GM12878 (cell line): ENCODE data around the gene ACCSL. TPM values are rescaled to one million over a fixed set of nuclear protein-coding genes. Genes with fewer than 3 reads are reported as not detected.

Source experiments
- ATAC-seq: fragments of 200-7000 bp; cut with Tn5 transposase; 3 replicates; pipeline ENCODE4 v1.9.1; 2020; ENCODE audit warnings: mild to moderate bottlenecking, moderate library complexity
- BruUV-seq: library from RNA; stranded (reverse); fragments of 400-500 nt; replicated peaks from 2 replicates; lab custom pipeline; 2021; lab: Mats Ljungman, UMichigan
- CTCF ChIA-PET: fragments of 300-600 bp; sonication (Branson Sonifier 250); formaldehyde crosslinking; extraction: SDS; loops from one replicate; lab custom pipeline; 2021; ENCODE audit warnings: inconsistent platforms; lab: Yijun Ruan, JAX
- POLR2A ChIA-PET: fragments of 350-600 bp; formaldehyde crosslinking; extraction: SDS; loops from one replicate; lab custom pipeline; 2021; ENCODE audit warnings: inconsistent platforms; lab: Charles Lee
- RAD21 ChIA-PET: fragments of 300-600 bp; sonication (Branson Sonifier 250); formaldehyde crosslinking; loops from one replicate; lab custom pipeline; 2023; ENCODE audit warnings: antibody characterized with exemption; ENCODE audit not compliant: unreplicated experiment; lab: Charles Lee
- SMC1A ChIA-PET: fragments of 300-600 bp; sonication (Branson Sonifier 250); formaldehyde crosslinking; loops from one replicate; lab custom pipeline; 2023; ENCODE audit not compliant: unreplicated experiment, uncharacterized antibody; lab: Charles Lee
- DNase-seq: peaks from one replicate; pipeline ENCODE4 v3.0.0-alpha.2; 2011; ENCODE audit warnings: low read depth, low spot score
- FAIRE-seq: peaks from 3 replicates; lab custom pipeline; 2011; peaks lifted over from hg19 to GRCh38; lab: Jason Lieb, UNC
- H2AFZ ChIP-seq: 2 replicates; pipeline ENCODE4 v1.6.0; 2011; ENCODE audit warnings: low read depth, low read length, control low read depth; ENCODE audit not compliant: control insufficient read depth
- H3K27ac ChIP-seq: 2 replicates; pipeline ENCODE4 v1.5.1; 2011; ENCODE audit warnings: control low read depth; ENCODE audit not compliant: control insufficient read depth, insufficient read depth
- H3K27me3 ChIP-seq, 2 experiments: replicated peaks in 1 of 2; 2 replicates each; pipeline versions ENCODE4 v1.6.0 to v1.6.1; 2011; ENCODE audit warnings: low read length in 1 of 2; ENCODE audit not compliant: control insufficient read depth in 2 of 2, insufficient read depth in 2 of 2
- H3K36me3 ChIP-seq, 2 experiments: 2 replicates each; pipeline ENCODE4 v1.5.1; 2011; ENCODE audit warnings: low read length in 1 of 2; ENCODE audit not compliant: control insufficient read depth in 2 of 2, insufficient read depth in 2 of 2
- H3K4me1 ChIP-seq: 2 replicates; pipeline ENCODE4 v1.6.1; 2011; ENCODE audit warnings: mild to moderate bottlenecking, low read length, moderate library complexity, mixed read lengths; ENCODE audit not compliant: control insufficient read depth, insufficient read depth
- H3K4me2 ChIP-seq: 2 replicates; pipeline ENCODE4 v1.6.0; 2011; ENCODE audit warnings: control low read depth; ENCODE audit not compliant: control insufficient read depth, insufficient read depth
- H3K4me3 ChIP-seq: fragments of 200-600 bp; sonication (generic); 2 replicates; pipeline ENCODE4 v1.5.1; 2016
- H3K79me2 ChIP-seq: 2 replicates; pipeline ENCODE4 v1.6.0; 2011; ENCODE audit warnings: low read length; ENCODE audit not compliant: control insufficient read depth, insufficient read depth
- H3K9ac ChIP-seq: 2 replicates; pipeline ENCODE4 v1.8.0; 2011; ENCODE audit warnings: low read length, control low read depth, mixed read lengths; ENCODE audit not compliant: control insufficient read depth, insufficient read depth
- H3K9me3 ChIP-seq: replicated peaks from 3 replicates; pipeline ENCODE4 v1.5.1; 2011; ENCODE audit warnings: mild to moderate bottlenecking, low read length; ENCODE audit not compliant: control insufficient read depth, insufficient read depth
- H4K20me1 ChIP-seq: 2 replicates; pipeline ENCODE4 v1.6.0; 2011; ENCODE audit not compliant: control insufficient read depth, insufficient read depth
- CHD2 ChIP-seq: IDR thresholded peaks from 2 replicates; pipeline ENCODE4 v1.6.1; 2011; ENCODE audit warnings: low read depth, low read length, improper control_type of control experiment, borderline replicate concordance
- CREB1 ChIP-seq: IDR thresholded peaks from 2 replicates; pipeline ENCODE4 v1.6.1; 2012; ENCODE audit warnings: low read depth, mild to moderate bottlenecking, inconsistent platforms
- EGR1 ChIP-seq, 2 experiments: IDR thresholded peaks; 1 replicate in 1 of 2; 2 replicates in 1 of 2; pipeline ENCODE4 v1.6.1; 2011 to 2012; ENCODE audit warnings: low read depth in 2 of 2, low read length in 2 of 2, borderline replicate concordance in 1 of 2, mild to moderate bottlenecking in 1 of 2, moderate library complexity in 1 of 2
- EP300 ChIP-seq, 2 experiments: fragments of 150-350 bp in 1 of 2; IDR thresholded peaks; 2 replicates each; pipeline ENCODE4 v1.6.1; 2011 to 2012; ENCODE audit warnings: low read depth in 2 of 2, low read length in 2 of 2, borderline replicate concordance in 1 of 2, improper control_type of control experiment in 1 of 2, inconsistent platforms in 1 of 2; ENCODE audit not compliant: control insufficient read depth in 1 of 2
- HDGF ChIP-seq: fragments of 450-650 bp; IDR thresholded peaks from 2 replicates; pipeline ENCODE4 v1.6.1; 2016; ENCODE audit warnings: antibody characterized with exemption
- HSF1 ChIP-seq: fragments of 150-350 bp; IDR thresholded peaks from 2 replicates; pipeline ENCODE4 v1.6.1; 2014; ENCODE audit warnings: mild to moderate bottlenecking, low read depth, low read length
- JUND ChIP-seq: IDR thresholded peaks from 2 replicates; pipeline ENCODE4 v1.6.1; 2012; ENCODE audit warnings: low read depth, mild to moderate bottlenecking, low read length, improper control_type of control experiment, moderate library complexity
- KDM1A ChIP-seq: fragments of 200-600 bp; sonication (generic); IDR thresholded peaks from 2 replicates; pipeline ENCODE4 v1.6.1; 2016; ENCODE audit warnings: borderline replicate concordance
- MXI1 ChIP-seq: fragments of 150-350 bp; IDR thresholded peaks from 2 replicates; pipeline ENCODE4 v1.6.1; 2011; ENCODE audit warnings: low read depth, mild to moderate bottlenecking, inconsistent platforms, low read length, improper control_type of control experiment
- PAX5 ChIP-seq: IDR thresholded peaks from 2 replicates; pipeline ENCODE4 v1.6.1; 2011; ENCODE audit warnings: low read depth, low read length, borderline replicate concordance
- POLR2A ChIP-seq: IDR thresholded peaks from 2 replicates; pipeline ENCODE4 v1.6.1; 2011; ENCODE audit warnings: low read depth, mild to moderate bottlenecking, low read length
- RAD21 ChIP-seq: IDR thresholded peaks from 2 replicates; pipeline ENCODE4 v1.6.1; 2011; ENCODE audit warnings: mild to moderate bottlenecking, low read depth, low read length, moderate library complexity; ENCODE audit not compliant: insufficient read depth
- RBBP5 ChIP-seq: fragments of 200-600 bp; sonication (generic); conservative IDR thresholded peaks from 2 replicates; pipeline ENCODE4 v1.6.1; 2016
- SMAD5 ChIP-seq: IDR thresholded peaks from 2 replicates; pipeline ENCODE4 v1.6.1; 2016; ENCODE audit warnings: antibody characterized with exemption, low read depth
- SMC3 ChIP-seq: IDR thresholded peaks from 2 replicates; pipeline ENCODE4 v1.6.1; 2011; ENCODE audit warnings: low read length, improper control_type of control experiment, borderline replicate concordance
- SP1 ChIP-seq: IDR thresholded peaks from one replicate; pipeline ENCODE4 v1.6.1; 2011; ENCODE audit warnings: low read depth, low read length
- TBL1XR1 ChIP-seq: IDR thresholded peaks from 2 replicates; pipeline ENCODE4 v1.6.1; 2012; ENCODE audit warnings: low read depth, low read length, improper control_type of control experiment
- USF1 ChIP-seq: IDR thresholded peaks from 2 replicates; pipeline ENCODE4 v1.6.1; 2011; ENCODE audit warnings: borderline replicate concordance, low read depth, mild to moderate bottlenecking, moderate library complexity, mixed read lengths, low read length; ENCODE audit not compliant: insufficient read depth; ENCODE audit errors: extremely low read length
- ZNF207 ChIP-seq: fragments of 450-650 bp; IDR thresholded peaks from 2 replicates; pipeline ENCODE4 v1.6.1; 2014; ENCODE audit warnings: antibody characterized with exemption, mild to moderate bottlenecking, borderline replicate concordance
- ZNF217 ChIP-seq: fragments of 450-650 bp; IDR thresholded peaks from 2 replicates; pipeline ENCODE4 v1.6.1; 2017; ENCODE audit warnings: antibody characterized with exemption, mild to moderate bottlenecking
- WGBS: methylation state at CpG from one replicate; pipeline ENCODE4 v1.1.6; 2016; ENCODE audit warnings: low lambda C conversion rate; ENCODE audit not compliant: insufficient replicate concordance, insufficient coverage; ENCODE audit errors: missing lambda C conversion rate; 5-methylcytosine and 5-hydroxymethylcytosine counted together
- in situ Hi-C: fragments of 300-500 bp; cut with MboI; formaldehyde crosslinking; loops from 9 replicates; pipeline ENCODE4 v1.14.3; 2018; ENCODE audit warnings: mixed read lengths
- intact Hi-C: fragments of 100-400 bp; cut with micrococcal nuclease; formaldehyde crosslinking; loops from one replicate; pipeline ENCODE4 v1.14.2; 2022; ENCODE audit not compliant: unreplicated experiment
- polyA plus RNA-seq, 11 experiments: library from polyadenylated mRNA; depleted of rRNA in 4 of 11; unstranded in 6 of 11; stranded (reverse) in 5 of 11; fragments of >200 nt; fragmentation: Nextera tagmentation in 4 of 11; fragmentation: Illumina TruSeq in 1 of 11; extraction: Ambion mirVana in 4 of 11; extraction: Trizol in 1 of 11; gene quantifications; 1 replicate in 1 of 11; 2 replicates in 10 of 11; pipeline versions ENCODE4 v1.2.1 to v1.2.3, GENCODE V29; 2011 to 2016; ENCODE audit warnings: inconsistent platforms in 2 of 11, missing spikeins in 2 of 11, low read depth in 1 of 11
- total RNA-seq, 4 experiments: library from RNA; depleted of rRNA in 3 of 4; stranded (reverse); fragments of >200 nt in 3 of 4; fragmentation: Illumina TruSeq in 1 of 4; extraction: Trizol in 1 of 4; gene quantifications; 2 replicates each; pipeline versions ENCODE4 v1.2.1 to v1.2.3, GENCODE V29; 2013 to 2021

Gene ACCSL
- total and polyA plus RNA-seq, 10 of the 15 experiments (the other 5 are each of a cell fraction or from before 2014, with no cell fraction given) = 0.15 TPM; not detected in 9

- Histone ChIP-seq H3K4me2 (no peak overlapping the region), H4K20me1 (no peaks in the 10 kb centered on the region), H3K9me3 (peaks cover 2% of the 10 kb centered on the region; the same call in 2 of the 3 replicates), H3K9ac (no peak overlapping the region), H3K4me1 (no peaks in the 10 kb centered on the region), H3K27ac (no peak overlapping the region), H3K4me3 (no peak overlapping the region), H3K79me2 (no peaks in the 10 kb centered on the region), H2AFZ (no peak overlapping the region), H3K27me3 (peaks cover 0 to 3% of the 10 kb centered on the region in 2 experiments; a peak in 1 of 4 replicates), H3K36me3 (no peaks in the 10 kb centered on the region)
- no peak for ATAC-seq
- SMC1A ChIA-PET = no interaction called here
- POLR2A ChIA-PET = no interaction called here
- WGBS = 43% methylated on average over 1 of the region's 1 CpG
- DNase-seq = no peak
- BruUV-seq = no TSS peak
- FAIRE-seq = no peak
- TF ChIP-seq PAX5 (no peak), JUND (no peak), HDGF (no peak), POLR2A (no peak), RBBP5 (no peak), EP300 (IDR thresholded peaks at IDR 0.05; ENCODE audit: borderline replicate concordance in 1 of 2, control insufficient read depth in 1 of 2, low read depth in 2 of 2, low read length in 2 of 2) (no peak), CREB1 (no peak), ZNF207 (no peak), USF1 (no peak), EGR1 (IDR thresholded peaks at IDR 0.05; ENCODE audit: borderline replicate concordance in 1 of 2, low read depth in 2 of 2, low read length in 2 of 2) (no peak), SP1 (no peak), CHD2 (no peak), ZNF217 (no peak), TBL1XR1 (no peak), SMAD5 (no peak), KDM1A (no peak), RAD21 (no peak), MXI1 (no peak), HSF1 (no peak), SMC3 (no peak)
- in situ Hi-C loops = no loop called here
- intact Hi-C loops = no loop called here
- CTCF ChIA-PET = no interaction called here
- RAD21 ChIA-PET = no interaction called here
These were observed 18.3 kb upstream of the ACCSL start for GRCh38 chr11:44029507-44029845.
